Left ventricle myocardium inferior (tissue), 1 donor: ENCODE results near the gene CELSR3. TPM values are rescaled to one million over a fixed set of nuclear protein-coding genes. Genes with fewer than 3 reads are reported as not detected.

Experiments
- DNase-seq: peaks from one replicate; pipeline ENCODE4 v3.0.0-alpha.2; 2020
- H3K27ac ChIP-seq: fragments of 200-600 bp; replicated peaks from 2 replicates; pipeline ENCODE4 v1.8.0; 2021
- H3K27me3 ChIP-seq: fragments of 200-600 bp; 2 replicates; pipeline ENCODE4 v1.8.0; 2021; ENCODE audit warnings: low read depth
- H3K36me3 ChIP-seq: fragments of 200-600 bp; 2 replicates; pipeline ENCODE4 v1.8.0; 2021
- H3K4me1 ChIP-seq: fragments of 200-600 bp; 2 replicates; pipeline ENCODE4 v1.8.0; 2021
- H3K4me3 ChIP-seq: fragments of 200-600 bp; 2 replicates; pipeline ENCODE4 v1.8.0; 2021; ENCODE audit warnings: mild to moderate bottlenecking, moderate library complexity
- H3K9me3 ChIP-seq: fragments of 200-600 bp; replicated peaks from 2 replicates; pipeline ENCODE4 v1.8.0; 2021
- CTCF ChIP-seq: fragments of 200-600 bp; IDR thresholded peaks from 2 replicates; pipeline ENCODE4 v1.8.0; 2021; ENCODE audit warnings: antibody characterized with exemption, mild to moderate bottlenecking, borderline replicate concordance
- intact Hi-C: fragments of 100-400 bp; cut with micrococcal nuclease; formaldehyde crosslinking; loops from one replicate; pipeline ENCODE4 v1.11.0; 2022
- total RNA-seq: library from RNA; stranded (reverse); fragmentation: NEBNext Ultra II Directional; extraction: Animal tissue kit (Norgen Biotek cat#: 25700); gene quantifications from one replicate; pipeline ENCODE4 v1.2.1, GENCODE V29; 2021
- donor health status: DM: no; HTN: yes; CAD: no; lungs with severe emphysema.

CELSR3 gene
- total RNA-seq, 1 donor from 2014 or later, result 0.14 TPM

GRCh38 chr3:48702320-48702920 lies 39.7 kb upstream of the CELSR3 start:
- peaks cover 64% of the 10 kb centered on the region for H3K4me1 ChIP-seq
- no peak overlapping the region for H3K4me3 ChIP-seq
- H3K9me3 ChIP-seq, result no peaks in the 10 kb centered on the region
- H3K27me3 ChIP-seq, result no peaks in the 10 kb centered on the region
- H3K27ac ChIP-seq, result no peak overlapping the region
- no peak for TF ChIP-seq CTCF
- intact Hi-C loops, result no loop called here
- no peak for DNase-seq
- peaks cover 26% of the 10 kb centered on the region for H3K36me3 ChIP-seq

GRCh38 chr3:48700731-48701405 lies 38.2 kb upstream of the CELSR3 start:
- Histone ChIP-seq H3K27ac (no peak overlapping the region), H3K4me1 (peaks cover 69% of the 10 kb centered on the region), H3K9me3 (no peaks in the 10 kb centered on the region), H3K36me3 (peaks cover 23% of the 10 kb centered on the region), H3K27me3 (no peaks in the 10 kb centered on the region), H3K4me3 (no peak overlapping the region)
- no peak for TF ChIP-seq CTCF
- DNase-seq, result no peak
- intact Hi-C loops, result no loop called here

- Histone ChIP-seq H3K27me3 (no peaks in the 10 kb centered on the region), H3K4me1 (peaks cover 76% of the 10 kb centered on the region), H3K4me3 (no peak overlapping the region), H3K36me3 (peaks cover 37% of the 10 kb centered on the region), H3K9me3 (no peaks in the 10 kb centered on the region), H3K27ac (no peak overlapping the region)
- intact Hi-C loops, result no loop called here
- no peak for TF ChIP-seq CTCF
- no peak for DNase-seq
These were observed 36.2 kb upstream of the CELSR3 start for GRCh38 chr3:48698891-48699290.

GRCh38 chr3:48697952-48698351 lies 35.3 kb upstream of the CELSR3 start:
- intact Hi-C loops, result no loop called here
- Histone ChIP-seq H3K36me3 (peaks cover 47% of the 10 kb centered on the region), H3K27ac (no peak overlapping the region), H3K4me3 (no peak overlapping the region), H3K27me3 (no peaks in the 10 kb centered on the region), H3K4me1 (peaks cover 74% of the 10 kb centered on the region), H3K9me3 (no peaks in the 10 kb centered on the region)
- no peak for DNase-seq
- no peak for TF ChIP-seq CTCF

- no peaks in the 10 kb centered on the region for H3K9me3 ChIP-seq
- H3K4me3 ChIP-seq, result no peak overlapping the region
- H3K36me3 ChIP-seq, result peaks cover 60% of the 10 kb centered on the region
- peak overlapping the region; percentile 89 for H3K27ac ChIP-seq
- H3K4me1 ChIP-seq, result peaks cover 67% of the 10 kb centered on the region
- intact Hi-C loops, result no loop called here
- H3K27me3 ChIP-seq, result no peaks in the 10 kb centered on the region
- no peak for DNase-seq
- TF ChIP-seq CTCF, result no peak
These were observed 33.9 kb upstream of the CELSR3 start for GRCh38 chr3:48696601-48697000.
